K562 (cell line): ENCODE data around the gene FAM110D. TPM values are rescaled to one million over a fixed set of nuclear protein-coding genes. Genes with fewer than 3 reads are reported as not detected.

Source experiments
- GATA2 ChIP-seq: sonication (generic); formaldehyde crosslinking; IDR thresholded peaks from 2 replicates; pipeline ENCODE4 v1.4.0; 2020; ENCODE audit warnings: mild to moderate bottlenecking, missing genetic modification reagents
- HLTF ChIP-seq: fragments of 450-650 bp; IDR thresholded peaks from 2 replicates; pipeline ENCODE4 v1.6.1; 2016
- NCOR1 ChIP-seq: fragments of 450-650 bp; IDR thresholded peaks from 2 replicates; pipeline ENCODE4 v1.6.1; 2016; ENCODE audit warnings: mild to moderate bottlenecking, moderate library complexity
- SREBF1 ChIP-seq: fragments of 150-350 bp; IDR thresholded peaks from 2 replicates; pipeline ENCODE4 v1.6.1; 2014; ENCODE audit warnings: antibody characterized with exemption, low read depth, low read length, borderline replicate concordance
- TCF7L2 ChIP-seq: fragments of 150-350 bp; IDR thresholded peaks from 2 replicates; pipeline ENCODE4 v1.6.1; 2016; ENCODE audit warnings: low read depth, mild to moderate bottlenecking, low read length, moderate library complexity
- ZNF175 ChIP-seq: fragments of 200-800 bp; sonication (Bioruptor generic); IDR thresholded peaks from 2 replicates; pipeline ENCODE4 v1.6.1; 2016; ENCODE audit warnings: low read depth, mild to moderate bottlenecking, missing genetic modification characterization, missing compliant biosample characterization
- polyA plus RNA-seq, 8 experiments: library from polyadenylated mRNA; depleted of rRNA in 4 of 8; stranded (reverse) in 5 of 8; unstranded in 3 of 8; fragments of >200 nt; fragmentation: Nextera tagmentation in 2 of 8; fragmentation: Illumina TruSeq in 1 of 8; extraction: Ambion mirVana in 2 of 8; extraction: Trizol in 1 of 8; gene quantifications; 2 replicates each; pipeline versions ENCODE4 v1.2.1 to v1.2.3, GENCODE V29; 2011 to 2014; ENCODE audit warnings: inconsistent platforms in 1 of 8, missing spikeins in 1 of 8
- total RNA-seq, 7 experiments: library from RNA; depleted of rRNA in 6 of 7; stranded (reverse); fragments of >200 nt in 6 of 7; fragmentation: Illumina TruSeq in 2 of 7; extraction: Trizol in 2 of 7; gene quantifications; 2 replicates each; pipeline versions ENCODE4 v1.2.1 to v1.2.3, GENCODE V29; 2011 to 2021; ENCODE audit warnings: low replicate concordance in 1 of 7
- TF ChIP-seq, protein P1 (sequence below): fragments of 250-450 bp; sonication (Bioruptor Pico); IDR thresholded peaks from 2 replicates; pipeline ENCODE4 v1.5.0; 2022; ENCODE audit warnings: mild to moderate bottlenecking
- TF ChIP-seq, protein P2 (sequence below): IDR thresholded peaks from 3 replicates; pipeline ENCODE4 v1.6.1; 2011; ENCODE audit warnings: borderline replicate concordance, mild to moderate bottlenecking, moderate library complexity; ENCODE audit not compliant: insufficient read length; ENCODE audit errors: extremely low read depth
- TF ChIP-seq, protein P3 (sequence below), 2 experiments: fragments of 450-650 bp; IDR thresholded peaks; 2 replicates each; pipeline ENCODE4 v1.6.1; 2016; ENCODE audit warnings: mild to moderate bottlenecking in 2 of 2, borderline replicate concordance in 1 of 2, low read depth in 1 of 2, moderate library complexity in 1 of 2
- TF ChIP-seq, protein P4 (sequence below): fragments of 200-800 bp; sonication (Bioruptor generic); IDR thresholded peaks from 2 replicates; pipeline ENCODE4 v1.6.1; 2017; ENCODE audit warnings: missing genetic modification characterization, missing compliant biosample characterization

The FAM110D gene
- total and polyA plus RNA-seq, 9 of the 15 experiments (the other 6 are each of a cell fraction or from before 2014, with no cell fraction given): 0.04 to 1.1 (median 0.33) TPM

DNA sequence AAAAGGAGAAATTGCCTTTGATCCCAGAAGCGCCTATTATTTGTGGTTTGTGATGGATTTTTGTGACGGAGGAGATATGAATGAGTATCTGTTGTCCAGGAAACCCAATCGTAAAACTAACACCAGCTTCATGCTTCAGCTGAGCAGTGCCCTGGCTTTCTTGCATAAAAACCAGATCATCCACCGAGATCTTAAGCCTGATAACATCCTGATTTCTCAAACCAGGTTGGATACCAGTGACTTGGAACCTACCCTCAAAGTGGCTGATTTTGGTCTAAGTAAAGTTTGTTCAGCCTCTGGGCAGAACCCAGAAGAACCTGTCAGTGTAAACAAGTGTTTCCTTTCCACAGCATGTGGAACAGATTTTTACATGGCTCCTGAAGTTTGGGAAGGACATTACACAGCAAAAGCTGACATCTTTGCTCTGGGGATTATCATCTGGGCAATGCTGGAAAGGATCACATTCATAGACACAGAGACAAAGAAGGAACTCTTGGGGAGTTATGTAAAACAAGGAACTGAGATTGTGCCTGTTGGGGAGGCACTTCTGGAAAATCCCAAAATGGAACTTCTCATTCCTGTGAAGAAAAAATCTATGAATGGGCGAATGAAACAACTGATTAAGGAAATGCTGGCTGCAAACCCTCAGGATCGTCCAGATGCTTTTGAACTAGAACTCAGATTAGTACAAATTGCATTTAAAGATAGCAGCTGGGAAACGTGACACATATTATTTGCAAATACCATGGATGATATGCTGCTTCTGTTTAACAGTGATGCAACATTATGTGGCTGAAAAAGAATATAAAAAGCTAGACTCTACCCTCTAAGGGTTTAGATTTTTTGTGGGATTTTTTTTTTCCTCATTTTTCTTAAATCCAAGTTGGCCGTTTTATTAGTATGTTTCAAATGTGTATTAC lies 36.8 kb upstream of the FAM110D start (continued):
- TF ChIP-seq, protein P1, sequence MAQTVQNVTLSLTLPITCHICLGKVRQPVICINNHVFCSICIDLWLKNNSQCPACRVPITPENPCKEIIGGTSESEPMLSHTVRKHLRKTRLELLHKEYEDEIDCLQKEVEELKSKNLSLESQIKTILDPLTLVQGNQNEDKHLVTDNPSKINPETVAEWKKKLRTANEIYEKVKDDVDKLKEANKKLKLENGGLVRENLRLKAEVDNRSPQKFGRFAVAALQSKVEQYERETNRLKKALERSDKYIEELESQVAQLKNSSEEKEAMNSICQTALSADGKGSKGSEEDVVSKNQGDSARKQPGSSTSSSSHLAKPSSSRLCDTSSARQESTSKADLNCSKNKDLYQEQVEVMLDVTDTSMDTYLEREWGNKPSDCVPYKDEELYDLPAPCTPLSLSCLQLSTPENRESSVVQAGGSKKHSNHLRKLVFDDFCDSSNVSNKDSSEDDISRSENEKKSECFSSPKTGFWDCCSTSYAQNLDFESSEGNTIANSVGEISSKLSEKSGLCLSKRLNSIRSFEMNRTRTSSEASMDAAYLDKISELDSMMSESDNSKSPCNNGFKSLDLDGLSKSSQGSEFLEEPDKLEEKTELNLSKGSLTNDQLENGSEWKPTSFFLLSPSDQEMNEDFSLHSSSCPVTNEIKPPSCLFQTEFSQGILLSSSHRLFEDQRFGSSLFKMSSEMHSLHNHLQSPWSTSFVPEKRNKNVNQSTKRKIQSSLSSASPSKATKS (CRISPR knock-in tag): no peak
- TF ChIP-seq, protein P2, sequence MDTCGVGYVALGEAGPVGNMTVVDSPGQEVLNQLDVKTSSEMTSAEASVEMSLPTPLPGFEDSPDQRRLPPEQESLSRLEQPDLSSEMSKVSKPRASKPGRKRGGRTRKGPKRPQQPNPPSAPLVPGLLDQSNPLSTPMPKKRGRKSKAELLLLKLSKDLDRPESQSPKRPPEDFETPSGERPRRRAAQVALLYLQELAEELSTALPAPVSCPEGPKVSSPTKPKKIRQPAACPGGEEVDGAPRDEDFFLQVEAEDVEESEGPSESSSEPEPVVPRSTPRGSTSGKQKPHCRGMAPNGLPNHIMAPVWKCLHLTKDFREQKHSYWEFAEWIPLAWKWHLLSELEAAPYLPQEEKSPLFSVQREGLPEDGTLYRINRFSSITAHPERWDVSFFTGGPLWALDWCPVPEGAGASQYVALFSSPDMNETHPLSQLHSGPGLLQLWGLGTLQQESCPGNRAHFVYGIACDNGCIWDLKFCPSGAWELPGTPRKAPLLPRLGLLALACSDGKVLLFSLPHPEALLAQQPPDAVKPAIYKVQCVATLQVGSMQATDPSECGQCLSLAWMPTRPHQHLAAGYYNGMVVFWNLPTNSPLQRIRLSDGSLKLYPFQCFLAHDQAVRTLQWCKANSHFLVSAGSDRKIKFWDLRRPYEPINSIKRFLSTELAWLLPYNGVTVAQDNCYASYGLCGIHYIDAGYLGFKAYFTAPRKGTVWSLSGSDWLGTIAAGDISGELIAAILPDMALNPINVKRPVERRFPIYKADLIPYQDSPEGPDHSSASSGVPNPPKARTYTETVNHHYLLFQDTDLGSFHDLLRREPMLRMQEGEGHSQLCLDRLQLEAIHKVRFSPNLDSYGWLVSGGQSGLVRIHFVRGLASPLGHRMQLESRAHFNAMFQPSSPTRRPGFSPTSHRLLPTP: no peak
- TF ChIP-seq SREBF1: no peak
- TF ChIP-seq, protein P3, sequence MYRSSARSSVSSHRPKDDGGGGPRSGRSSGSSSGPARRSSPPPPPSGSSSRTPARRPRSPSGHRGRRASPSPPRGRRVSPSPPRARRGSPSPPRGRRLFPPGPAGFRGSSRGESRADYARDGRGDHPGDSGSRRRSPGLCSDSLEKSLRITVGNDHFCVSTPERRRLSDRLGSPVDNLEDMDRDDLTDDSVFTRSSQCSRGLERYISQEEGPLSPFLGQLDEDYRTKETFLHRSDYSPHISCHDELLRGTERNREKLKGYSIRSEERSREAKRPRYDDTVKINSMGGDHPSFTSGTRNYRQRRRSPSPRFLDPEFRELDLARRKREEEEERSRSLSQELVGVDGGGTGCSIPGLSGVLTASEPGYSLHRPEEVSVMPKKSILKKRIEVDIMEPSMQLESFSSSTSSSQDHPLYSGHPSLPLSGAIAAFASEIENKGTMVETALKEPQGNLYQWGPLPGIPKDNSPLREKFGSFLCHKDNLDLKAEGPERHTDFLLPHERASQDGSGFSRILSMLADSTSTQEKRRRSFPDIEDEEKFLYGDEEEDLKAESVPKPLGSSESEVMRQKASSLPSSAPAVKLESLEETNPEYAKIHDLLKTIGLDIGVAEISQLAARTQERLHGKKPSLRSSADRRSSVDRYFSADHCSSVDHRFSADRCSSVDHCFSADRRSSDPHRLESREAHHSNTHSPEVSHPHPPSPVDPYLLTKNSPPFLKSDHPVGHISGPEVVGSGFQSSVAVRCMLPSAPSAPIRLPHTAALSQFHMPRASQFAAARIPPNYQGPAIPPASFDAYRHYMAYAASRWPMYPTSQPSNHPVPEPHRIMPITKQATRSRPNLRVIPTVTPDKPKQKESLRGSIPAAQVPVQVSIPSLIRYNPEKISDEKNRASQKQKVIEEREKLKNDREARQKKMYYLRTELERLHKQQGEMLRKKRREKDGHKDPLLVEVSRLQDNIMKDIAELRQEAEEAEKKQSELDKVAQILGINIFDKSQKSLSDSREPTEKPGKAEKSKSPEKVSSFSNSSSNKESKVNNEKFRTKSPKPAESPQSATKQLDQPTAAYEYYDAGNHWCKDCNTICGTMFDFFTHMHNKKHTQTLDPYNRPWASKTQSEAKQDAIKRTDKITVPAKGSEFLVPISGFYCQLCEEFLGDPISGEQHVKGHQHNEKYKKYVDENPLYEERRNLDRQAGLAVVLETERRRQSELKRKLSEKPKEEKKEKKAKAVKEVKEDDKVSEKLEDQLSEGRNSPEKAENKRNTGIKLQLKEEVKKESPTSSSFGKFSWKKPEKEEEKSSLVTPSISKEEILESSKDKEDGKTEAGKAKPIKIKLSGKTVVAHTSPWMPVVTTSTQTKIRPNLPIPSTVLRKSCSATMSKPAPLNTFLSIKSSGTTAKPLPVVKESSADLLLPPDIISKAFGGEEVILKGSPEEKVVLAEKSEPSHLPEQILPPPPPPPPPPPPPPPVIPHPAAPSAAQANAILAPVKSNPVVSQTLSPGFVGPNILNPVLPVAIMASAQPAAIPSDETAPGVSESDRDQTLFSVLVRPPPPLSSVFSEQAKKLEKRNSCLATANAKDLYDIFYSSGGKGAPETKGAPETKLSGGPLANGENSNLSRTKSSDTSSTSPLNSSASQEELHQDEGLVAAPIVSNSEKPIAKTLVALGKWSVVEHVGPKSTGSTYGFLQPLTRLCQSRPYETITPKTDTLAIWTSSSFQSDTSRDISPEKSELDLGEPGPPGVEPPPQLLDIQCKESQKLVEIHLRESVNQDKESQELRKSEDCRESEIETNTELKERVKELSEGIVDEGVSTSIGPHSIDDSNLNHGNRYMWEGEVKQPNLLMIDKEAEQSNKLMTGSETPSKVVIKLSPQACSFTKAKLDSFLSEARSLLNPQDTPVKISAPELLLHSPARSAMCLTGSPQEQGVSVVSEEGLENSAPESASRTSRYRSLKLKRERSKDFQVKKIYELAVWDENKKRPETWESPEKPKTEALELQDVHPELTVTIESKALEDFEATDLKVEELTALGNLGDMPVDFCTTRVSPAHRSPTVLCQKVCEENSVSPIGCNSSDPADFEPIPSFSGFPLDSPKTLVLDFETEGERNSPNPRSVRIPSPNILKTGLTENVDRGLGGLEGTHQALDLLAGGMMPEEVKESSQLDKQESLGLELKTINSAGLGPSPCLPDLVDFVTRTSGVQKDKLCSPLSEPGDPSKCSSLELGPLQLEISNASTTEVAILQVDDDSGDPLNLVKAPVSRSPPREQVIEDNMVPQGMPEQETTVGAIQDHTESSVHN (IDR thresholded peaks at IDR 0.05; ENCODE audit: borderline replicate concordance in 1 of 2, low read depth in 1 of 2): peak in 1 of 2 experiments; percentile 52; a peak in 1 of 4 replicates
- TF ChIP-seq, protein P4, sequence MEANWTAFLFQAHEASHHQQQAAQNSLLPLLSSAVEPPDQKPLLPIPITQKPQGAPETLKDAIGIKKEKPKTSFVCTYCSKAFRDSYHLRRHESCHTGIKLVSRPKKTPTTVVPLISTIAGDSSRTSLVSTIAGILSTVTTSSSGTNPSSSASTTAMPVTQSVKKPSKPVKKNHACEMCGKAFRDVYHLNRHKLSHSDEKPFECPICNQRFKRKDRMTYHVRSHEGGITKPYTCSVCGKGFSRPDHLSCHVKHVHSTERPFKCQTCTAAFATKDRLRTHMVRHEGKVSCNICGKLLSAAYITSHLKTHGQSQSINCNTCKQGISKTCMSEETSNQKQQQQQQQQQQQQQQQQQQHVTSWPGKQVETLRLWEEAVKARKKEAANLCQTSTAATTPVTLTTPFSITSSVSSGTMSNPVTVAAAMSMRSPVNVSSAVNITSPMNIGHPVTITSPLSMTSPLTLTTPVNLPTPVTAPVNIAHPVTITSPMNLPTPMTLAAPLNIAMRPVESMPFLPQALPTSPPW (CRISPR knock-in tag): peak; percentile 33; the same call in 1 of the 2 replicates
- no peak for TF ChIP-seq HLTF
- TF ChIP-seq GATA2 (CRISPR knock-in tag): peak; percentile 19
- TF ChIP-seq ZNF175 (CRISPR knock-in tag): 0 out of 2 replicates have a peak, but pooled peaks have one; percentile 72
- peak; percentile 25; the same call in 1 of the 2 replicates for TF ChIP-seq NCOR1
- TF ChIP-seq TCF7L2: no peak
